ENCODE results near the gene MAGEF1. TPM values are rescaled to one million over a fixed set of nuclear protein-coding genes. Genes with fewer than 3 reads are reported as not detected.

The MAGEF1 gene
- total and polyA plus RNA-seq, 10 donors, result 16.5 to 42.1 (median 20.8) TPM

- peaks cover under 1 to 38% (median 14%) of the 10 kb centered on the region in 6 donors for H3K4me1 ChIP-seq
- H3K27me3 ChIP-seq (replicated peaks in 1 of 7), result no peaks in the 10 kb centered on the region
- TF ChIP-seq POLR2AphosphoS5 (IDR thresholded peaks at IDR 0.05) (no peak), POLR2A (IDR thresholded peaks at IDR 0.05) (no peak), CTCF (IDR thresholded peaks at IDR 0.05 in 8 of 11, conservative IDR thresholded peaks at IDR 0.05 in 3 of 11) (no peak)
- H3K36me3 ChIP-seq, result no peaks in the 10 kb centered on the region
- no peaks in the 10 kb centered on the region for H3K9me3 ChIP-seq
- H3K27ac ChIP-seq, result peak overlapping the region in 5 of 8 donors; percentile 17 to 49 (median 35)
- no peak overlapping the region for H3K4me3 ChIP-seq
- 73 to 87% (median 81%) methylated on average over 8 of the region's 8 CpGs for WGBS, 5 donors
- DNase-seq, result no peak
- intact Hi-C loops (cut with DNase I; ENCODE audit: low total_unique reads), result no loop called here
Observed at GRCh38 chr3:184715943-184716621, 4.2 kb upstream of the MAGEF1 start.

GRCh38 chr3:184713521-184713920 lies 1.7 kb upstream of the MAGEF1 start:
- peak overlapping the region in 1 of 8 donors; percentile 93 for H3K27ac ChIP-seq
- H3K27me3 ChIP-seq (replicated peaks in 1 of 7), result no peaks in the 10 kb centered on the region
- H3K4me1 ChIP-seq, result peaks cover 10 to 59% (median 30%) of the 10 kb centered on the region in 6 donors
- intact Hi-C loops (cut with DNase I; ENCODE audit: low total_unique reads), result no loop called here
- no peak for DNase-seq
- no peaks in the 10 kb centered on the region for H3K9me3 ChIP-seq
- 86 to 92% (median 86%) methylated on average over 2 of the region's 2 CpGs for WGBS, 5 donors
- no peak for TF ChIP-seq POLR2A (IDR thresholded peaks at IDR 0.05)
- TF ChIP-seq POLR2AphosphoS5 (IDR thresholded peaks at IDR 0.05), result no peak
- TF ChIP-seq CTCF (IDR thresholded peaks at IDR 0.05 in 8 of 11, conservative IDR thresholded peaks at IDR 0.05 in 3 of 11), result no peak
- H3K4me3 ChIP-seq, result no peak overlapping the region
- no peaks in the 10 kb centered on the region for H3K36me3 ChIP-seq

GRCh38 chr3:184713040-184713355 lies 1.1 kb upstream of the MAGEF1 start:
- H3K27ac ChIP-seq, result peak overlapping the region in 1 of 8 donors; percentile 93
- H3K4me3 ChIP-seq, result no peak overlapping the region
- intact Hi-C loops (cut with DNase I; ENCODE audit: low total_unique reads), result no loop called here
- H3K27me3 ChIP-seq (replicated peaks in 1 of 7), result no peaks in the 10 kb centered on the region
- WGBS, 5 donors, result 83 to 88% (median 84%) methylated on average over 2 of the region's 2 CpGs
- peaks cover 10 to 58% (median 30%) of the 10 kb centered on the region in 6 donors for H3K4me1 ChIP-seq
- no peak for DNase-seq
- H3K36me3 ChIP-seq, result no peaks in the 10 kb centered on the region
- TF ChIP-seq POLR2A (IDR thresholded peaks at IDR 0.05), result no peak
- no peak for TF ChIP-seq CTCF (IDR thresholded peaks at IDR 0.05 in 8 of 11, conservative IDR thresholded peaks at IDR 0.05 in 3 of 11)
- no peak for TF ChIP-seq POLR2AphosphoS5 (IDR thresholded peaks at IDR 0.05)
- H3K9me3 ChIP-seq, result no peaks in the 10 kb centered on the region

- intact Hi-C loops (cut with DNase I; ENCODE audit: low total_unique reads), result no loop called here
- no peak for TF ChIP-seq POLR2A (IDR thresholded peaks at IDR 0.05)
- TF ChIP-seq CTCF (IDR thresholded peaks at IDR 0.05 in 8 of 11, conservative IDR thresholded peaks at IDR 0.05 in 3 of 11), result no peak
- TF ChIP-seq POLR2AphosphoS5 (IDR thresholded peaks at IDR 0.05), result no peak
- peak overlapping the region; percentile 78 to 95 (median 89) for H3K27ac ChIP-seq
Observed at GRCh38 chr3:184712248-184713039, 580 bp upstream of the MAGEF1 start.

More at GRCh38 chr3:184712248-184713039, 580 bp upstream of the MAGEF1 start:
- Histone ChIP-seq H3K4me3 (peak overlapping the region; percentile 57 to 90 (median 71)), H3K4me1 (peaks cover 10 to 52% (median 30%) of the 10 kb centered on the region in 6 donors), H3K27me3 (replicated peaks in 1 of 7) (no peaks in the 10 kb centered on the region), H3K9me3 (no peaks in the 10 kb centered on the region), H3K36me3 (no peaks in the 10 kb centered on the region)
- DNase-seq, result no peak
- WGBS, 5 donors, result 4 to 7% (median 5%) methylated on average over 16 of the region's 16 CpGs
